SK-MEL-5 (cell line): ENCODE measurements around the gene IGSF5. TPM values are rescaled to one million over a fixed set of nuclear protein-coding genes. Genes with fewer than 3 reads are reported as not detected.
"Not testable (repeated sequence)": the region's sequence is repeated elsewhere in the genome, so short reads cannot be mapped to it uniquely, and the experiment has no call there.

Source experiments
- DNase-seq: peaks from one replicate; pipeline ENCODE4 v3.0.0-alpha.2; 2016; ENCODE audit warnings: low read depth, low spot score
- in situ Hi-C: cut with HindIII; loops from 2 replicates; pipeline ENCODE4 v1.10.0; 2016; ENCODE audit warnings: low sequenced_read_pairs, high pct_unique_total_duplicates, low pct_unique_long_range_greater_than_20kb
- polyA plus RNA-seq, 2 experiments: library from polyadenylated mRNA; depleted of rRNA; stranded (reverse); fragments of >200 nt; gene quantifications; 2 replicates each; pipeline ENCODE4 v1.2.3, GENCODE V29; 2015
- total RNA-seq: library from RNA; depleted of rRNA; stranded (reverse); fragments of >200 nt; shearing (Covaris generic); gene quantifications from 2 replicates; pipeline ENCODE4 v1.2.3, GENCODE V29; 2014; rRNA removed

The IGSF5 gene
- total RNA-seq = 0.48 TPM in 2 replicates
- polyA plus RNA-seq (2015; cell fraction: cytosol; rRNA removed) = 0.35 TPM in 1 of 2 replicates, not detected in the other
- not detected in 2 replicates for polyA plus RNA-seq (2015; cell fraction: nucleus; rRNA removed)

GRCh38 chr21:39744883-39745282 is at the start of gene IGSF5:
Gene IGSF5 (plus strand): TSS chr21:39745183. CDS start chr21:39745510, 327 bp downstream.
- in situ Hi-C loops, DNase-seq: not testable (repeated sequence)

GRCh38 chr21:39696196-39696595 is 48.8 kb upstream of the IGSF5 start:
- DNase-seq = no peak
- in situ Hi-C loops = no loop called here

DNA sequence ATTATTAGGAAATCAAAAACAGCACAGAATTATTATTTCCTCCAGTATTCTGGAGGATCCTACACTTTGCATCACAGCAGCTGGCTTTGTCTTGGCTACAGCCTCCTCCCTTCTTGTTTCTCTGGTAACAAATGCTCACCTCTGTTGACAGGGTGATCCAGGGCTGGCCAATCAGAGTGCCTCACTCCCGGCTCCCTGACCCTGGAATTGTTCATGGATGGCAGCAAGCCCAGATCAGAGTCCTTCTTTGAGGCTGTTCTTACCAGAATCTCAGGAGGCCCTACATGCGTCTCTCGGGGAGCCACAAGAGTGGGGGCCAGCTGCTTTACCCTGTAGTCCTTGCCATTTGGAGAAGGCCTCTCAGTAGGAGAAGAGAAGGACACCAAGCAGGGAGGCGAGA is 48.4 kb upstream of the IGSF5 start:
- in situ Hi-C loops = no loop called here
- no peak for DNase-seq

DNA sequence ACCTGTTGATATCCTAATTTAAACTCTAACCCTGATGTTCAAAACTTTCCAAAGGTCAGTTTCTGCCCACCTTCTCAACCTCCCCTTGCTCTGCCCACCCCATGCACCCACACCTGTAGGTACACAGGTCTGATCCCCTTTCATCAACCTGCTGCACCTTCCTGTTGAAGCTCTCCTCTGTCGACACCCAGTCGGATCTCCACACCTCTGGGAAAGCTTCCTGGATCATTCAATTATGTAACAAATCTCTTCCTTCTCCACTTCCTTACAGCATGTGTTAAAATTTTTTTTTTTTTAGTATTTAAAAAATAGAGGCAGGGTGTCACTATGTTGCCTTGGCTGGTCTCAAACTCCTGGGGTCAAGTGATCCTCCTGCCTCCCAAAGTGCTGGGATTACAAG is 44.7 kb upstream of the IGSF5 start:
- no peak for DNase-seq
- in situ Hi-C loops = loop anchor here (25.0 kb wide), 1 partner anchor 188 kb away; no protein-coding TSS in a partner anchor

- in situ Hi-C loops = loop anchor here (25.0 kb wide), 1 partner anchor 191 kb away; no protein-coding TSS in a partner anchor
- no peak for DNase-seq
Observed at GRCh38 chr21:39703578-39703977, 41.4 kb upstream of the IGSF5 start.

DNA sequence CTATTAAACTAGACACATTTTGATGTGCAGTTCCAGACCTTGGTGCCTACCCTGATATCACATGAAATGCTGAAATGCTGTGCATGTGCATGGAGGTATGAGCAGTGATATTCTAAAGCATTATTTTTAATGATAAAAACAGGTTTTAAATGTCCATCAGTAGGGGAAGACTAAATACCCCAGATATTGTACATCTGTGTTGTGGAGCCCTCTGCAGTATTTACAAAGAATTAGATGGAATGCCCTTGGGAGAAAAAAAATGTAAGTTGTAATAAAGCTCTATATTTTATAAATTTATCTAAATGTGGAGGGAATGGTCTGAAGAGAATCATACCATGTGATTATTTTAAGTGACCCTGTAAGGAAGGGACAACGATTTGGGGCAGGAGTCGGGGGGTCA is 39.1 kb upstream of the IGSF5 start:
- DNase-seq = no peak
- in situ Hi-C loops = loop anchor here (25.0 kb wide), 1 partner anchor 194 kb away; no protein-coding TSS in a partner anchor

DNA sequence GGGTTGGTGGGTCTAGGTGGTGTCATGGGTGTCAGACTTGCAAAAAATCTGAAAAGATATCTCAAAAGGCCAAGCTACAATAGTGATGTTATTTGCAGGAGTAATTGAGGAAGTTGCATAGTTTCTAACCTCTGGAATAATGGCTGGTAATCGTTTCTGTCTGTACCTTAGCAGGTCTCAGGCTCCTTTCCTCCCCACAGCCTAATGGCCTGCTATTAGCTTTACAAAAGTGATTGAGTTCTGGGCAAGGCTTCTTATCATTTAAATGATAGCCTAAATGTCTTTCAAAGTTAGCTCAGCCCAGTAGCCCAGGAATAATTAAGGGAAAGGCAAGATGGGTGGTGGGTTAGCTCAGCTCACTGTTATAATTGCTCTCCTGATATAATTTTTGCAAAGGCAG is 37.7 kb upstream of the IGSF5 start:
- no peak for DNase-seq
- in situ Hi-C loops = loop anchor here (25.0 kb wide), 1 partner anchor 195 kb away; no protein-coding TSS in a partner anchor

- no peak for DNase-seq
- in situ Hi-C loops = loop anchor here (25.0 kb wide), 1 partner anchor 199 kb away; no protein-coding TSS in a partner anchor
Observed at GRCh38 chr21:39710866-39711265, 34.1 kb upstream of the IGSF5 start.

GRCh38 chr21:39712273-39712672 is 32.7 kb upstream of the IGSF5 start:
- no peak for DNase-seq
- in situ Hi-C loops = loop anchor here (25.0 kb wide), 1 partner anchor 200 kb away; no protein-coding TSS in a partner anchor

DNA sequence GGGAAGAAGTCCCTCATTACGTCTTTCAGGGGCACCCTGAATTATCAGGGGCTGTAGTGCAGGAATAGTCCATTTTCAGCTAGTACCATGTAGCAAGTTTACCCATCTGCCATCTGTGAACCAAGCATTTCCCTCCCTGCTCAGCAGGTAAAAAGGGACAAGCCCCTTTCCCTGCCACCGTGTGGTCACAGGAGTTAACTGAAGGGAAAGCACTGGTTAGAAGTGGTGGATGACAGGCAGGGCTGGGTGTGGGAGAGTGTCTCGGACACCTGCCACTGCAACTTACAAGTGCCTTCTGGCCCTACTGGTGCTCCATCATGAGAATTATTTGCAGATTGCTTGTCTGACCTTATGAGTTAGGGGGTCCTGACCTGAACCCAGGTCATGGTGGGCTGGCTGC is 32.0 kb upstream of the IGSF5 start:
- DNase-seq = no peak
- in situ Hi-C loops = loop anchor here (25.0 kb wide), 1 partner anchor 201 kb away; no protein-coding TSS in a partner anchor

DNA sequence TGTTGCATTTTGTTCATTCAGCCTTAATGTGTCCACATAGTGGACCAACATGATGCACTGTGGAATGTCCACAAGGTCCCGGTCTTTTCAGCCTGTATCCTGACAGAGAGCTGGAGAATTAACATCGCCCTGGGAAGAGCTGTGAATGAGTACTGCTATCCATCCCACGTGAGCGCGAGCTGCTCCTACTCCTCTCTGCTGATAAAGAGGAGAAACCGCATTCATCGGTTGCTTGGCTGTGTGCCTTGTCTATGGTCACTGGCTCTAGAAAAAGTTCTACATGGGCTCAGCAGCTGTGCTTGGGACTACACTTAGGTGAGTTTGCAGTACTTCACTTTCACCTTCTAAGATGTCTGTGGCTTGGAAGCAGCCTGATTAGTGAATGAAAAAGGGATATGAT is 31.1 kb upstream of the IGSF5 start:
- in situ Hi-C loops = loop anchor here (25.0 kb wide), 1 partner anchor 202 kb away; no protein-coding TSS in a partner anchor
- DNase-seq = peak; percentile 70

GRCh38 chr21:39714331-39714730 is 30.7 kb upstream of the IGSF5 start:
- DNase-seq = peak; percentile 95
- in situ Hi-C loops = loop anchor here (25.0 kb wide), 1 partner anchor 202 kb away; no protein-coding TSS in a partner anchor

- in situ Hi-C loops = loop anchor here (25.0 kb wide), 1 partner anchor 204 kb away; no protein-coding TSS in a partner anchor
Observed at GRCh38 chr21:39715804-39716397, 29.1 kb upstream of the IGSF5 start.

DNA sequence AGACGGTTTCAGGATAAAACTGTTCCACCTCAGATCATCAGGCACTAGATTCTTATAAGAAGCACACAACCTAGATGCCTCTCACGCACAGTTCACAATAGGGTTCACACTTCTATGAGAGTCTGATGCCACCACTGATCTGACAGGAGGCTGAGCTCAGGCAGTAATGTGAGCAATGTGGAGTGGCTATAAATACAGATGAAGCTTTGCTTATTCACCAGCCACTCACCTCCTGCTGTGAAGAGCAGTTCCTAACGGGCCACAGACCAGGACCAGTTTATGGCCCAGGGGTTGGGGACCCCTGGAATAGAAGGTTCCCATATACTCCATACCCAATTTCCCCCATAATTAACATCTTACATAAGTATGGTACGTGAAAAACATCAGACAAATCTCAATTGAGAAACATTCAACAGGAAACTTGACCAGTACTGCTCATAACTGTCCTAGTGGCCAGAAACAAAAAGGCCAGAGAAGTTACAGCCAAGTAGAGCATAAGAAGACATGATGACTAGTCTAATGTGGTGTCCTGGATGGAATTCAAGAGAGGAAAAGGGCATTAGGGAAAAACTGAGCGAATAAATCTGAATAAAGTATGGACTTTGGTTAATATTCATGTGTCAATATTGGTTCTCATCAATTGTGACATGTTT is 24.7 kb upstream of the IGSF5 start:
- DNase-seq = peak; percentile 22
- in situ Hi-C loops = loop anchor here (25.0 kb wide), 1 partner anchor 208 kb away; no protein-coding TSS in a partner anchor

More at GRCh38 chr21:39715804-39716397, 29.1 kb upstream of the IGSF5 start:
- peak; percentile 53 for DNase-seq

- no peak for DNase-seq
- in situ Hi-C loops = loop anchor here (25.0 kb wide), 1 partner anchor 210 kb away; no protein-coding TSS in a partner anchor
Observed at GRCh38 chr21:39721885-39722284, 23.1 kb upstream of the IGSF5 start.

- in situ Hi-C loops = loop anchor here (25.0 kb wide), 1 partner anchor 213 kb away; no protein-coding TSS in a partner anchor
- no peak for DNase-seq
Observed at GRCh38 chr21:39724944-39725343, 20.0 kb upstream of the IGSF5 start.

DNA sequence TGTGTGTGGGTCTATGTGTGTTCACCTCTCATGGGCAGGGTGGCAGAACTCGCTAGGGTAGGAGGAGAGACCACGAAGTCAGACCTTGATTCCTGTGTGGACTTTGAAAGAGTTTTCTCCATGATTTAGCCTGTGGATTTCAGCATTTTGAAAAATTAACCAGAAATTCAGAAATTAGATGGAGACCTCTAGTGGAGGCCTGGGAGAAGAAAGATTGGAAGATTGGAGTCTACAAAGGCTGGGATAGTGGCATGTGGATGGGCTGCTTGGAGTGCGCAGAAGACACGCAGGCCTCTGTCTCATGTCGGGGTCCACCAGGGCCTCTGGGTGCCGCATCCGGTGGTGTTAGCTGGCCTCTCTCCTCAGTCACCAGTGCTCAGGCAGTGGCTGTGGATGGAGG is 18.9 kb upstream of the IGSF5 start:
- in situ Hi-C loops = no loop called here
- no peak for DNase-seq

DNA sequence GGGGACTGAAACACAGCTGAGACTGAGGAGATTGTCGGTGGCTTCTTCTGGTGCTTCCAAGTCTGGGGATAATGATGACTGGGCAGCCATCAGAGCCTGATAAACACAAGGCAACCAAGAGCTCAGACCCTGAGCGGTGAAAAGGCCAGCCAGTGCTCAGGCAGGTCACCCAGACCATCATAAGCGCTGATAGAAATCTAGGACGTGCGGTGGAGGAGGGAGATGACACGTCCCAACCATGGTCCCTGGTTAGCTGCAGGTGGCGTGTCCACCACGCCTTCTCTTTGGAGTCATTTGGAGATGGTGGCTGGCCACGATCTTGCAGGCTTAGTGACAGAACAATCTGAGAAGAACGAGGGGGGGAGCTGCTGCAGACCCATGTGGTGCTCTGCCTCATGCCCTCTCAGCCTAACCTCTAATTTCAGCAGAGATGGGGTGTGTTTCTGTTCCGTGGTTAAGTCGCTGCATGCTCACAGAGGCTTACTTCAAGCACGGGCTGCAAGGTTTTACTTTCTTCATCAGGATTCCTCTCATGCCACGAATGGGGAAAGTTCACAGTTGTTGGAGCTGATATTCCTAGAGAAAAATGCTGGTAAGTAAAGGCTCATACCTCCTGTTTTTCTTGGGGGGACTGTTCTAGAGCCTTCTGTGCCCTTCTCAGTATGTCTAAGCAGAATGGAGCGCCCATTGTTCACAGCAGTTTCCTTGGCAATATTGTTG is 17.4 kb upstream of the IGSF5 start:
- in situ Hi-C loops = no loop called here
- no peak for DNase-seq
